Transverse colon (tissue), 4 donors: ENCODE data around the gene ALDH1A1. TPM values are rescaled to one million over a fixed set of nuclear protein-coding genes. Genes with fewer than 3 reads are reported as not detected.

ENCODE experiments used
- DNase-seq: peaks from one replicate; pipeline ENCODE4 v3.0.0-alpha.2; 2019
- H3K27ac ChIP-seq, 4 donors: fragments of 200-600 bp; sonication (generic); 2 replicates each; pipeline ENCODE4 v1.5.1; 2016 to 2018; ENCODE audit warnings: inconsistent platforms in 4 of 4
- H3K27me3 ChIP-seq: fragments of 200-600 bp; sonication (generic); 2 replicates; pipeline ENCODE4 v1.5.1; 2017; ENCODE audit warnings: inconsistent platforms
- H3K36me3 ChIP-seq, 4 donors: fragments of 200-600 bp; sonication (generic); 2 replicates each; pipeline ENCODE4 v1.5.1; 2017 to 2019; ENCODE audit warnings: inconsistent platforms in 4 of 4
- H3K4me1 ChIP-seq, 4 donors: fragments of 200-600 bp; sonication (generic); 2 replicates each; pipeline ENCODE4 v1.5.1; 2017 to 2020; ENCODE audit warnings: inconsistent platforms in 4 of 4
- H3K4me3 ChIP-seq, 4 donors: fragments of 200-600 bp; sonication (generic); 1 replicate in 1 of 4; 2 replicates in 3 of 4; pipeline versions ENCODE4 v1.5.1 to v1.6.1; 2017 to 2019; ENCODE audit warnings: inconsistent platforms in 4 of 4
- H3K9me3 ChIP-seq, 2 donors: fragments of 200-600 bp; sonication (generic); 2 replicates each; pipeline ENCODE4 v1.5.1; 2017 to 2019; ENCODE audit warnings: inconsistent platforms in 2 of 2
- EP300 ChIP-seq: sonication (generic); formaldehyde crosslinking; IDR thresholded peaks from one replicate; pipeline ENCODE4 v1.6.1; 2017; ENCODE audit warnings: antibody characterized with exemption, low read depth
- POLR2A ChIP-seq: fragments of 450-650 bp; IDR thresholded peaks from one replicate; pipeline ENCODE4 v1.6.1; 2016; ENCODE audit warnings: antibody characterized with exemption, mild to moderate bottlenecking, moderate library complexity
- POLR2AphosphoS5 ChIP-seq, 3 donors: sonication (generic); formaldehyde crosslinking; IDR thresholded peaks; one replicate each; pipeline ENCODE4 v1.6.1; 2016; ENCODE audit warnings: antibody characterized with exemption in 3 of 3
- WGBS, 2 donors: methylation state at CpG; one replicate each; pipeline ENCODE4 v1.1.5; 2018; ENCODE audit warnings: low coverage in 1 of 2; 5-methylcytosine and 5-hydroxymethylcytosine counted together
- in situ Hi-C, 4 donors: fragments of 200-750 bp; cut with MboI; loops; one replicate each; pipeline versions ENCODE4 v1.15.0 to v1.15.1; 2017; ENCODE audit warnings: low sequenced_read_pairs in 3 of 4, low pct_ligation_motif_present in 1 of 4, low pct_unique_long_range_greater_than_20kb in 1 of 4
- intact Hi-C: fragments of 100-400 bp; cut with DNase I; formaldehyde crosslinking; loops from one replicate; pipeline ENCODE4 v1.15.1; 2023; ENCODE audit warnings: low total_unique reads
- total RNA-seq, 4 donors: library from RNA; depleted of rRNA; stranded (reverse); fragments of >200 nt; gene quantifications; one replicate each; pipeline ENCODE4 v1.1.0, GENCODE V29; 2016
- TF ChIP-seq, protein P1 (sequence below), 5 experiments: fragments of 200-600 bp in 3 of 5; fragments of 450-650 bp in 2 of 5; sonication (generic) in 3 of 5; IDR thresholded peaks; 1 replicate in 2 of 5; 2 replicates in 3 of 5; pipeline ENCODE4 v1.5.1; 2016 to 2017; ENCODE audit warnings: antibody characterized with exemption in 5 of 5, inconsistent platforms in 3 of 5, mild to moderate bottlenecking in 2 of 5, moderate library complexity in 1 of 5

ALDH1A1 gene
- total RNA-seq, 4 donors from 2014 or later = 76.3 to 566 (median 288) TPM

DNA sequence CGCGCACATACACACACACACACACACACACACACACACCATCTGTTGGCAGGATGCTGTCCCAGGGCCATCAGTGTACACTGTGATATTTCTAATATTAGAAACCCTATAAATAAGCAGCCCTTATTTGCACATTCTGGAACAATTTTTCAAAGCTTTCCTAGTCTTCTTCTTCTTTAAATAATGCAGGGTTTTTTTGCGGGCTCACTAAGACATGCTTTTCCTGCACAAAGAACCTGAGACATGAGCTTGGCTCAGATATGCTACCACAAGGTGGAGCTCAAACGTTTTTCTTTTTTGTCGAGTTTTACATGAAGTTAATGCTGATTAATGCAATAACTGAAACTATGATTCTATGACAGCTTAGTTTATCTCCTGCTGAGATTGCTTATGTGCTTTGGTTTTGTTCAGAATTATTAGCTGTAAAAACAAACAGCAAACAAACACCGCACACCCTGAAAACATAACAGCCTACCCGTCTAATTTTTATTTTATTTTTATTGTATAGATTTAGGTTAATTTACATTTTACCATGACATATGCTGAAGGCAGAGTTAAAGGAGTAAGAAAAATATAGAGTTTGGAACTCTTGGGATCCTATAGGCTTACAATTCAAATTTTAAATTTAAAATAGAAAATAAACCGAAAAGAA lies 95.8 kb downstream of the ALDH1A1 start:
- DNase-seq = no peak
- peak overlapping the region in 2 of 4 donors; percentile 3 to 37 for H3K27ac ChIP-seq
- in situ Hi-C loops (loop anchor here (10.0 to 25.0 kb wide), 4 partner anchors 155 to 330 kb away; no protein-coding TSS in a partner anchor), intact Hi-C loops (loop anchor here (5.0 kb wide), 2 partner anchors 165 to 225 kb away; no protein-coding TSS in a partner anchor)
- H3K4me3 ChIP-seq = no peak overlapping the region
- H3K36me3 ChIP-seq = no peaks in the 10 kb centered on the region
- TF ChIP-seq POLR2AphosphoS5 (IDR thresholded peaks at IDR 0.05) (no peak), POLR2A (no peak), EP300 (no peak)
- TF ChIP-seq, protein P1, sequence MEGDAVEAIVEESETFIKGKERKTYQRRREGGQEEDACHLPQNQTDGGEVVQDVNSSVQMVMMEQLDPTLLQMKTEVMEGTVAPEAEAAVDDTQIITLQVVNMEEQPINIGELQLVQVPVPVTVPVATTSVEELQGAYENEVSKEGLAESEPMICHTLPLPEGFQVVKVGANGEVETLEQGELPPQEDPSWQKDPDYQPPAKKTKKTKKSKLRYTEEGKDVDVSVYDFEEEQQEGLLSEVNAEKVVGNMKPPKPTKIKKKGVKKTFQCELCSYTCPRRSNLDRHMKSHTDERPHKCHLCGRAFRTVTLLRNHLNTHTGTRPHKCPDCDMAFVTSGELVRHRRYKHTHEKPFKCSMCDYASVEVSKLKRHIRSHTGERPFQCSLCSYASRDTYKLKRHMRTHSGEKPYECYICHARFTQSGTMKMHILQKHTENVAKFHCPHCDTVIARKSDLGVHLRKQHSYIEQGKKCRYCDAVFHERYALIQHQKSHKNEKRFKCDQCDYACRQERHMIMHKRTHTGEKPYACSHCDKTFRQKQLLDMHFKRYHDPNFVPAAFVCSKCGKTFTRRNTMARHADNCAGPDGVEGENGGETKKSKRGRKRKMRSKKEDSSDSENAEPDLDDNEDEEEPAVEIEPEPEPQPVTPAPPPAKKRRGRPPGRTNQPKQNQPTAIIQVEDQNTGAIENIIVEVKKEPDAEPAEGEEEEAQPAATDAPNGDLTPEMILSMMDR (IDR thresholded peaks at IDR 0.05) = peak; percentile 57 to 67 (median 60)
- no peaks in the 10 kb centered on the region for H3K9me3 ChIP-seq
- WGBS, 2 donors = 30 to 47% methylated on average over 6 to 8 of the region's 8 CpGs
- H3K4me1 ChIP-seq = peaks cover 12 to 22% (median 14%) of the 10 kb centered on the region in 4 donors
- H3K27me3 ChIP-seq = no peaks in the 10 kb centered on the region

DNA sequence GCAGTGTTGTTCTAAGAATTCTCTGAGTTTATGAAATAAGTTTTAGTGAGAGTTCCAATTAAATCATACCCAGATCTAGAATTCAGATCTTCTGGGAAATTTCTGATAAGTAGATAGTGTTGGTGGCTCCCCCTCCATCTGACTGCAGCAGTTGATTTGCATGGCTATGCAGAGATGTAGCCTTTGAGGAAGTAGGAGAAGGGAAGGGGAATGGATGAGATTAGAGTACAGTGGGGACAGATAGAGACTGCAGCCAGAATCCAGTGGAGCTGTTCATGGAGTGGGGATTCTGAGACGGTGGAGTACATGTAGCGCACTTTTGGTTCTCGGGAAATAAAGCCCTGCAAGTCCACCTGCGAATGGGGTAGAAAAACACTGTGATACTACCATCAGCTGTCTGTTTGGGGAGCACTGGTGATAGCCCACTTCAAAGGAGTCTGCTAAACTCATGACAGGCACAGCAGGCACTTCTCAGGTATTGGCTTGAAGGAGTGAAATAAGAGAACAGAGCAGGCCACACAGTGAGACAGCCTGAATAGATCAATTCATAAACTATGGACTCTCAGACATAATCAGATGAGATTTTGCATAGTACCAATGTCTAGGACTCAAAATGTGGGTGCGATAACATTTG lies 96.8 kb downstream of the ALDH1A1 start:
- intact Hi-C loops (loop anchor here (5.0 kb wide), 2 partner anchors 166 to 226 kb away; no protein-coding TSS in a partner anchor), in situ Hi-C loops (loop anchor here (10.0 to 25.0 kb wide), 4 partner anchors 156 to 331 kb away; no protein-coding TSS in a partner anchor)

DNA sequence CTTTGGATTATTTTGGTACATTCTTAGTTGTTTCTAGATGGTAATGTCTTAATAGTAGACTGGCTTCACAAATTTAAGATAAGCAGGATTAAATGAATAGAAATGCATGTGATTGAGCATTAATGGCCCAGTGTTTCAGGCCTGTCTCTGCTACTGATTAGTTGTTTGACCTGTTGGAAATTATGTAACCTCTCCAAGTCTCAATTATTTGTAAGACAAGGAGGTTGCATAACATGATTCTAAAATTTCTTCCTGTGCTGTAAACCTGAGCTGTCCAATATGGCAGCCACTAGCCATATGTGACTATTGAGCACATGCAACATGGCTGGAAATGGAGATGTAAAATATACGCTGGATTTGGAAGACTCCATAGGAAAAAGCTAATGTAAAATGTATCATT lies 97.5 kb downstream of the ALDH1A1 start:
- no peak overlapping the region for H3K27ac ChIP-seq
- in situ Hi-C loops (loop anchor here (10.0 to 25.0 kb wide), 4 partner anchors 157 to 332 kb away; no protein-coding TSS in a partner anchor), intact Hi-C loops (loop anchor here (5.0 kb wide), 2 partner anchors 167 to 227 kb away; no protein-coding TSS in a partner anchor)
- H3K4me1 ChIP-seq = peaks cover 12 to 22% (median 14%) of the 10 kb centered on the region in 4 donors
- no peak for DNase-seq
- H3K9me3 ChIP-seq = no peaks in the 10 kb centered on the region
- no peak overlapping the region for H3K4me3 ChIP-seq
- no peaks in the 10 kb centered on the region for H3K27me3 ChIP-seq
- WGBS, 2 donors = 100% methylated on average over 1 of the region's 1 CpG
- TF ChIP-seq, protein P1 (IDR thresholded peaks at IDR 0.05) = no peak
- TF ChIP-seq POLR2A (no peak), EP300 (no peak), POLR2AphosphoS5 (IDR thresholded peaks at IDR 0.05) (no peak)
- no peaks in the 10 kb centered on the region for H3K36me3 ChIP-seq

More for the DNA sequence above, 96.8 kb downstream of the ALDH1A1 start:
- 91 to 95% methylated on average over 4 to 5 of the region's 5 CpGs for WGBS, 2 donors
- no peaks in the 10 kb centered on the region for H3K36me3 ChIP-seq
- no peak overlapping the region for H3K27ac ChIP-seq
- H3K9me3 ChIP-seq = no peaks in the 10 kb centered on the region
- no peak overlapping the region for H3K4me3 ChIP-seq
- H3K27me3 ChIP-seq = no peaks in the 10 kb centered on the region
- DNase-seq = no peak
- peaks cover 12 to 22% (median 14%) of the 10 kb centered on the region in 4 donors for H3K4me1 ChIP-seq
- TF ChIP-seq EP300 = no peak
- TF ChIP-seq, protein P1 (IDR thresholded peaks at IDR 0.05) = no peak
- TF ChIP-seq POLR2AphosphoS5 (IDR thresholded peaks at IDR 0.05) = no peak
- no peak for TF ChIP-seq POLR2A

Other genes with a start within 250 kb of the ALDH1A1 start
- gene ANXA1, start 198.8 kb upstream of the ALDH1A1 start, total RNA-seq = 100 to 1,000 TPM in 1 of 4 donors, 10 to 100 TPM in 3; 33.3 to 160 (median 66.9) TPM